Measurements from ENCODE around the gene TRPM8.

The TRPM8 gene

DNA sequence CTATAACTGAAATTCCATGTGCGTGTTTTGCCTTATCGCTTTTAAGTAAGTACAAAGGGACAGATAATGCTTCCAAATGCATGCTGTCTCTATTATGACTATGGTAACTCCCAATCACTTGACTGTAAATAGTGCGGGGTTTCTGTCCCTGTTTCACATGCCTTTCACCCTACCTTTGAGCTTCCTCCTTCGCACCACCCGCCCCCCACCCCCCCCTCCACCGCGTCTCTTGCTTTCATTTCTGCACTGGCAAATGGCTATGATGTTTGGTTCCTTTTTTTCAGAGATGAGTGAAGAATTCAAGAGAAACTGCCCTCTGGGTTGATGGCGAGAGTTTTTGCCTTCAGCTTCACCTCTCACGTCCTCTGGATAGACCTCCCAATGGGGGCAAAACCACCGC lies 108.3 kb downstream of the TRPM8 start:
- no peak for TF ChIP-seq FOXP2 (optimal IDR thresholded peaks at IDR 0.05; ENCODE audit: borderline replicate concordance, extremely low read depth, extremely low read length, insufficient read depth)
- no peak for TF ChIP-seq SIN3A (IDR thresholded peaks at IDR 0.05; ENCODE audit: borderline replicate concordance, insufficient read depth, low read length)
- TF ChIP-seq POLR2AphosphoS5 (IDR thresholded peaks at IDR 0.05; ENCODE audit: low read depth, low read length), result no peak

DNA sequence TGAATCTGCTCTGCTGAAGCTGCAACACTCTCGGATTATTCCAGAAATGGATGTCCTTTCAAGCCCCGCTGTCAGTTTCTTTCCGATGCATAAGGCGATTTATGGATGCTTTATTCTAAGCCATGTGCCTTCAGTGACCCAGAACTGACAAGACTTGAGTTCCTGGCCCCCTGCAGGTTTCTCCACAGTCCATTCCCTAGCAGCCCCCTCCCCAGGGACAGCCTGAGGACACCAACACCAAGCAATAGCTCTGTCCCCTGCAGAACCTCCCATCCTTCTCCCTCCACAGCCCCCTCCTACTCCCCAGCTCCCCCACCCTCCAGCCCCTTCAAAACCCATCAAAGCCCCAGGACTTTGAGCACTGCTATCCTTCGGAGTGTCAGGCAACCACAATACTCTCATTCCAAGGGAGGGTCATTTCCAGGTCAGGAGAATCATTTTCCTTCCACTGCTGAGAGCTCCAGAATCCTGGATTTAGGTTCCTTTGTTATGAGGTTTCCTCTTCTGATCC lies 108.8 kb downstream of the TRPM8 start:
- TF ChIP-seq, protein P1, sequence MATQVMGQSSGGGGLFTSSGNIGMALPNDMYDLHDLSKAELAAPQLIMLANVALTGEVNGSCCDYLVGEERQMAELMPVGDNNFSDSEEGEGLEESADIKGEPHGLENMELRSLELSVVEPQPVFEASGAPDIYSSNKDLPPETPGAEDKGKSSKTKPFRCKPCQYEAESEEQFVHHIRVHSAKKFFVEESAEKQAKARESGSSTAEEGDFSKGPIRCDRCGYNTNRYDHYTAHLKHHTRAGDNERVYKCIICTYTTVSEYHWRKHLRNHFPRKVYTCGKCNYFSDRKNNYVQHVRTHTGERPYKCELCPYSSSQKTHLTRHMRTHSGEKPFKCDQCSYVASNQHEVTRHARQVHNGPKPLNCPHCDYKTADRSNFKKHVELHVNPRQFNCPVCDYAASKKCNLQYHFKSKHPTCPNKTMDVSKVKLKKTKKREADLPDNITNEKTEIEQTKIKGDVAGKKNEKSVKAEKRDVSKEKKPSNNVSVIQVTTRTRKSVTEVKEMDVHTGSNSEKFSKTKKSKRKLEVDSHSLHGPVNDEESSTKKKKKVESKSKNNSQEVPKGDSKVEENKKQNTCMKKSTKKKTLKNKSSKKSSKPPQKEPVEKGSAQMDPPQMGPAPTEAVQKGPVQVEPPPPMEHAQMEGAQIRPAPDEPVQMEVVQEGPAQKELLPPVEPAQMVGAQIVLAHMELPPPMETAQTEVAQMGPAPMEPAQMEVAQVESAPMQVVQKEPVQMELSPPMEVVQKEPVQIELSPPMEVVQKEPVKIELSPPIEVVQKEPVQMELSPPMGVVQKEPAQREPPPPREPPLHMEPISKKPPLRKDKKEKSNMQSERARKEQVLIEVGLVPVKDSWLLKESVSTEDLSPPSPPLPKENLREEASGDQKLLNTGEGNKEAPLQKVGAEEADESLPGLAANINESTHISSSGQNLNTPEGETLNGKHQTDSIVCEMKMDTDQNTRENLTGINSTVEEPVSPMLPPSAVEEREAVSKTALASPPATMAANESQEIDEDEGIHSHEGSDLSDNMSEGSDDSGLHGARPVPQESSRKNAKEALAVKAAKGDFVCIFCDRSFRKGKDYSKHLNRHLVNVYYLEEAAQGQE (IDR thresholded peaks at IDR 0.05; ENCODE audit: insufficient read depth in 1 of 2, low read depth in 2 of 2, low read length in 2 of 2), result no peak
- TF ChIP-seq FOXP2 (optimal IDR thresholded peaks at IDR 0.05; ENCODE audit: borderline replicate concordance, extremely low read depth, extremely low read length, insufficient read depth) (no peak), POLR2AphosphoS5 (IDR thresholded peaks at IDR 0.05; ENCODE audit: low read depth, low read length) (no peak), TAF1 (IDR thresholded peaks at IDR 0.05; ENCODE audit: borderline replicate concordance, insufficient read depth, low read length) (no peak), SIN3A (IDR thresholded peaks at IDR 0.05; ENCODE audit: borderline replicate concordance, insufficient read depth, low read length) (no peak)

DNA sequence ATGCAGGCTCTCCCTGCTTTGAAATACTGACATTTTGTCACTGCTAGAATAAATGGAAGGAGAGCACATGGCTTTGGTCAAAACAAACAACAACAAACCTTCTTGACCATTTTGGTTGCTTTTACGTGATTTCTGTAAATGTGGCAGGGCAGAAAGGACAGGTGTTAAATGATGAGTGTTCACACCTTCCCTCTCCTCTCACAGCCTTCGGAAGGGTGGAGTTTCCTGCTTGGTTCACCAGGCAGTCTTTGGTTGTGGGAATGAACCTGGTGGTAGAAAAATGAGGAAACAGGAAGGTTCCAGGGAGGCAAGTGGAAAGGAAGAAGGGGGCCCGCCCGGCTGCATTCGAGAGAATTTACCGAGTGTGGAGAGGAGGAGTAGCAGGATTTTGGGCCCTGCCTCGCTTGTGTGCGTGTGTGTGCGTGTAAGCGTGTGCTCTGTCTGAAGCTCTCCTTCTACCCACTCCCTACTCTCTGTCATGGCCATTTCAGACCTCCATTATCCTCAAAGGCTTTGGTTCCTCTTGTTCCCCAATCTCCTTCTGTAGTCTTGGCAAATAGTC lies 109.6 kb downstream of the TRPM8 start:
- TF ChIP-seq, protein P1 (IDR thresholded peaks at IDR 0.05; ENCODE audit: insufficient read depth in 1 of 2, low read depth in 2 of 2, low read length in 2 of 2), result no peak
- no peak for TF ChIP-seq TAF1 (IDR thresholded peaks at IDR 0.05; ENCODE audit: borderline replicate concordance, insufficient read depth, low read length)
- no peak for TF ChIP-seq SIN3A (IDR thresholded peaks at IDR 0.05; ENCODE audit: borderline replicate concordance, insufficient read depth, low read length)
- TF ChIP-seq POLR2AphosphoS5 (IDR thresholded peaks at IDR 0.05; ENCODE audit: low read depth, low read length), result no peak
- TF ChIP-seq FOXP2 (optimal IDR thresholded peaks at IDR 0.05; ENCODE audit: borderline replicate concordance, extremely low read depth, extremely low read length, insufficient read depth), result no peak

DNA sequence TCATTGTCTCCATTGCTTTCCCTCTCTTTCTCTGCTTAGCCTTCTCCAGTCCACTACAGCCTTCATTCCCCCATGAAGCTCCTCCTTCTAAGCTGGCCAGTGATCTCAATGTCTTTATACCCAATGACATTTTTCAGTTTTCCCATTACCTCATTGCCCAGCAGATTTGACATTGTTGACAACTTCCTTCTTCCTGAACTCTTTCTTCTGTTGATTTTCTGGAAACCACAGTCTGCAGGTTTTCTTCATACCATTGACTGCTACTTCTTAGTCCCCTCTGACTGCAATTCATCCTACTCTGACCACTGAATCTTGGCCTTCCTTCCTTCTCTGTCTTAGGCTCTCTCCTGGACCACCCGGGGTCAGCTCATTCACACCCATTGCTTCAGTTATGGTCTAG lies 110.5 kb downstream of the TRPM8 start:
- TF ChIP-seq POLR2AphosphoS5 (IDR thresholded peaks at IDR 0.05; ENCODE audit: low read depth, low read length) (no peak), FOXP2 (optimal IDR thresholded peaks at IDR 0.05; ENCODE audit: borderline replicate concordance, extremely low read depth, extremely low read length, insufficient read depth) (no peak), TAF1 (IDR thresholded peaks at IDR 0.05; ENCODE audit: borderline replicate concordance, insufficient read depth, low read length) (no peak), SIN3A (IDR thresholded peaks at IDR 0.05; ENCODE audit: borderline replicate concordance, insufficient read depth, low read length) (no peak)
- TF ChIP-seq, protein P1 (IDR thresholded peaks at IDR 0.05; ENCODE audit: insufficient read depth in 1 of 2, low read depth in 2 of 2, low read length in 2 of 2), result no peak

DNA sequence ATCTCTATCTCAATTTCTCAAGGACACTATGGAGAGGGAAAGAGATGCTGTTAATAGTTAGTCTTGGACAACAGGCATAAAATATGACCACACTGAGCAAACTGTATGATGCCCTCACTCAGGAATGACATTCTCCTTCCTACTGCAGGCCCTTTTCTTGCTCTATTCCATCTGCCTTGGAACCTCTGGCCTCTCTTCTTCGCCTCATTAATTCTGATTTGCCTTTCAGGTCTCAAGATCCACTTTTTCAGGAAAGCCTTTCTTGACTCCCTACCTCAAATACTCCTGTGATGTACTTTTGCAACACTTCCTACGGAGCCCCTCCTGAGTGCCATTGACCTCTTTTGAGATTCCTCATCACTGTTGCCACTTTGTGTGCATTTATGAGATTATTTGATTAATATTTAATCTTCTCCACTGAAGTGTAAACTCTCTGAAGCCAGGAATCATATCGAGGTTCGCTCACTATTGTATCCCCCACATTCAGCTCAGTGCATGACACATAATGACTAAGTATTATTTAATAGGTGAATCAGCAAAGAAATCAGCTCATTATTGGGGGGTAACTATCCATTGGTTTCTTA lies 112.1 kb downstream of the TRPM8 start:
- no peak for TF ChIP-seq TAF1 (IDR thresholded peaks at IDR 0.05; ENCODE audit: borderline replicate concordance, insufficient read depth, low read length)
- TF ChIP-seq POLR2AphosphoS5 (IDR thresholded peaks at IDR 0.05; ENCODE audit: low read depth, low read length), result no peak
- TF ChIP-seq SIN3A (IDR thresholded peaks at IDR 0.05; ENCODE audit: borderline replicate concordance, insufficient read depth, low read length), result no peak
- TF ChIP-seq, protein P1 (IDR thresholded peaks at IDR 0.05; ENCODE audit: insufficient read depth in 1 of 2, low read depth in 2 of 2, low read length in 2 of 2), result no peak
- TF ChIP-seq FOXP2 (optimal IDR thresholded peaks at IDR 0.05; ENCODE audit: borderline replicate concordance, extremely low read depth, extremely low read length, insufficient read depth), result no peak

Data from PFSK-1 (cell line).